Mononuclear cell (primary cell): Measurements from ENCODE around the gene IDUA. TPM values are rescaled to one million over a fixed set of nuclear protein-coding genes. Genes with fewer than 3 reads are reported as not detected.

Experiments used
- H3K27me3 ChIP-seq: 2 replicates; pipeline ENCODE4 v1.6.0; 2011; ENCODE audit warnings: low read length, control low read depth; ENCODE audit not compliant: insufficient read depth
- H3K4me1 ChIP-seq: 2 replicates; pipeline ENCODE4 v1.5.1; 2011; ENCODE audit warnings: mild to moderate bottlenecking, low read length, control low read depth; ENCODE audit not compliant: insufficient read depth
- H3K4me3 ChIP-seq: 2 replicates; pipeline ENCODE4 v1.5.1; 2011; ENCODE audit warnings: mild to moderate bottlenecking, low read length, moderate library complexity
- H3K9me3 ChIP-seq: 2 replicates; pipeline ENCODE4 v1.5.1; 2011; ENCODE audit warnings: low read depth, mild to moderate bottlenecking, control low read depth, low read length
- total RNA-seq: library from RNA; depleted of rRNA; stranded (reverse); fragments of >200 nt; gene quantifications from one replicate; pipeline ENCODE4 v1.2.3, GENCODE V29; 2012

IDUA gene
- total RNA-seq, 1 donor: 8.5 TPM

DNA sequence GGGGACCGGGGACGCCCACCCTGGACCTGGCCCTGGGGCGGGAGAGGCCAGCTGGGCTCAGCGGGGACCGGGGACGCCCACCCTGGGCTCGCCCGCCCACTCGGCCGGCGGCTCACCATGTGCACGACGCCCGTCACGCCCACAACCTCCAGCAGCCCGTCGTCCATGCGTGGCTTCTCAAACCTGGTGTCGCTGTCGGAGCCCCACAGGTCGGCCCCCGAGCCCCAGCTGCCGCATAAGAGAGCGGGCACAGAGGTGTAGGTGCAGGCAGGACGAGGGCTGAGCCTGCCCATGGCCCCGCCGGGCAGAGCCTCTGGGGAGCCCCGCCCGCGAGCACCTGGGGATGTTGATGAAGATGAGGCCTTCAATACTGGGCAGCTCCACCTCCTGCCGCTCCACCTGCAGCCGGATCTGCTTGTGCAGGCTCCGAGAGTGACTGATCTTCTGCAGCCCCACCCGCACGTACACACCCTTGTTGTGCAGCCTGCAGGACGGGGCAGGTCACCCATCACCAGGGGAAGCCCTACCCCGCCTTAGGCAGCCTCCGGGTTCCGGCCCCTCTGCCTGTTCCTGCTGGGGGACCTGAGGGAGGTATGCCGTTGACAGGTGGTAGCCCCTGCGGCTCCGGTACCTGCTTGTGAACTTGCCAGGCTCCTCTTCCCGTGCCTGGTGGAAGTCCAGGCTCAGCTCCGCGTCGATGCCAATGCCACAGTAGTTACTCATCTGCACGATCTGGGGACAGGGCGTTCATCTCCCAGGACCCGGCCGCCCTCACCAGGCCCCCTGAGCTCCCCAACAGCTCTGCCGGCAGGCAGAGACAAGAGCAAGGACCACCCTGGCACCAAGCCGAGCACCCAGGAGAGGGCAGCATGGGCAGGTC lies 25.3 kb upstream of the IDUA start:
- no peak overlapping the region for H3K4me3 ChIP-seq
- H3K9me3 ChIP-seq: no peaks in the 10 kb centered on the region
- no peaks in the 10 kb centered on the region for H3K4me1 ChIP-seq
- H3K27me3 ChIP-seq: no peaks in the 10 kb centered on the region

DNA sequence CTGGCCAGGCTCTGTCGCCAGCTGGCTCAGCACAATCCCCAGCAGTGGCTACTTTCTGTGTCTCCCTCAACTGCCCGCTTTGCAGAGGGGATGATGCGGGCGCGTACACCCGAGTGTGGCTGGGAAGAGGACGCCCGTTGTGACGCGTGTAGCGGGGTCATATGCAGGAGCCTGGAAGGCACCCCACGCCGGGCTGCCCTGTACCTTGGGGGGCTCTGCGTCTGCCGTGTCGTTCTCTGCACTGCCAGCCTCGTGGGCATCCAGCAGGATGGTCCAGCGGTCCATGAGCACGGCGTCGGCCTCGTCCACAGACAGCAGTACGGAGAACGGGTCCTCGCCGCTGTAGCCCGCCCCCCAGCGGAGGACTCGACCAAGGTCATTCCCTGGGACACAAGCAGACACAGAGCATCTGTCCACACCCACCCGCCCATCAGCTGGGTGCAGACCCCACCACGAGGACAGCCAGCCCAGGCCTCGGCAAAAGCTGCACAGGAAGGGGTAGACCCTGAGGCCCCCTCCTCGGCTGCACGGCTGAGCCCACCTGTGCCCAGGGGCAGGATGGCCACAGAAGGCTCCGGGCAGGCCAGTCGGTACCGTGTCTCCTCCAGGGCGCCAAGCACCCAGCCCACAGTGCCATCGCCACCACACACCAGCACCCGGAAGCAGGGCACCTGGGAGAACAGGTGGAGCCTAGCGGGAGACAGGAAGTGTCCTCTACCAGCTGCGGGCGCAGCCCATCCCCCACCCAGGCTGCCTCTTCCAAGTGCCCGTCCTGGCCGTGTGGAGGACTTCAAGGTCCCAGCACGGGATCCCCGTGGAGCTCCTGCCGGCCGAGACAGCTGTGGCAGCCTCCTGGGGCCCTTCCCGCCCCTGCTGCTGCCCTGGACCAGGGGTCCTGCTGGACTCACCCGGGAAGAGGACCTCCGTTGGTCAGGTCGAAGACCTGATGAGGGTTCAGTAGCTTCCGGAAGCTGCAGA lies 24.3 kb upstream of the IDUA start:
- no peak overlapping the region for H3K4me3 ChIP-seq
- H3K27me3 ChIP-seq: no peaks in the 10 kb centered on the region
- H3K9me3 ChIP-seq: no peaks in the 10 kb centered on the region
- H3K4me1 ChIP-seq: no peaks in the 10 kb centered on the region

DNA sequence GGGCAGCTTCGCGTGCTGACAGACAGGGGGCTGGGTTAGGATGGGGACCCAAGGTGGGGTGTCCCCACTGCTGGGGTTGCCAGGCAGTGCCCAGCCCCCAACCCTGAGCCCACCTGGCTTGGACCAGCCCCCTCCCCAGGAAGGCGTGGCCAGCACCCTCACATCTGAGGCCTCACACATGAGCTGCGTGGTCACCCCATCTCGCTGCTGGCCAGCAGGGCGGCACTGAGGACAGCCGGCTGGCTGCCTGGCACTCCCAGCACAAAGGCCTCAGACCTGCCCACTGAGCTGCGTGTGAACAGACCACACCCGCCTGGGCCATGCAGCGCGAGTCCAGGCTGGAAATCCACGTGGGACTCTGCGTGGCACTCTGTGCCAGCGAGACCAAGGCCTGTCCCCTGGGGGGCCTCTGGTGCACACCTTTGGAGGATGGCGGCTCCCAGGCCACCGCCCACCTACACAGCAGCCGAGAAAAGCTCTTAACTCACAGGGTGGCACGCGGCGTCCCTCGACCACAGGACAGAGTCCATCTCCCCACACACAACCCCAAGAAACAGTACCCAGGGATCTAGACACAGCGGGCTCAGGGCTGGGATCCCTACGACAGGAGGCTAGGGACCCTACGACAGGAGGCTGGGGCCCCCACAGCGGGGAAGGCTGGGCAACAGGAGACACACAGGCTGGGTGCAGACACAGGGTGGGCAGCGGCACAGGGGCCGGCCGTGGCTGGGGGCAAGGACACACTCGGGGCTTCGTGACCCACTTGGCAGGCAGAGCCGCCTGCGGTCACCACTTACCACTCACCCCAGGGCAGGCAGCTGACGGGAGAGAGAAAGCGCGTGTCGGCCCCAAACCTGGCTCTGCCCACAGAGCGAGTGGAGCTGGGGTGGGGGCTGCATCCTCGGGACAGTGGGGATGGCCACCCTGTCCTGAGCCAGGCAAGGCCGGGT lies 23.3 kb upstream of the IDUA start:
- H3K9me3 ChIP-seq: no peaks in the 10 kb centered on the region
- H3K4me3 ChIP-seq: no peak overlapping the region
- H3K4me1 ChIP-seq: peaks cover 4% of the 10 kb centered on the region
- no peaks in the 10 kb centered on the region for H3K27me3 ChIP-seq

DNA sequence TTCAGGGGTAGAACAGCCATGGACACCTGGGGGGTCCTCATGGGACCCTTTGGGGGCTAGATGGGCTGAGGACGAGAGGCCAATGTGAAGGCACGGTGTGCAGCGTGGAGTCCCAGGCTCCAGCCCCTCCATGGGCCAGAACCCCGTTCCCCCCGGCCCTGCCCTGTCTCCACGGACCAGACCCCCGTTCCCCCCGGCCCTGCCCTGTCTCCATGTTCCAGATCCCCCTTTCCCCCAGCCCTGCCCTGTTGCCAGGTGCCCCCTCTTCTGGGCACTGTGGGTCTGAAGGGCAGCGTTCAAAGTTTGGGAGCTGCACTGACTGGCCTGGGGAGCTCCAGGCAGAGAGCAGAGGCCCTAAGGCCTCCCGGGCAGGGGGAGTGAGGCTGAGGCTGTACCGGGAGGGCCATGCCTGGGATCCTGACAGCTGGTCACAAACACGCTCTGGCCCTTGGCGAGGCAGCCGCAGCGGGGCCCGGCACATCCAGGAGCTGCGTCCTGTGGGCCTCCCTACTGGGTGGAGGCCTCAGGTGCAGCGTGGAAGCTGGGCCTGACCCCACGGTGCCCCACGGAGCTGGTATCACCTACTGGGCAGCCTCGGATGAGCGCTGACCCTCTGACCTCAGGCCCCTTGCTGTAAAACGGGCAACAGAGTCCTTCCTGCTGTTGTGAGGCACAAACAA lies 22.4 kb upstream of the IDUA start:
- Histone ChIP-seq H3K4me1 (peaks cover 5% of the 10 kb centered on the region), H3K9me3 (no peaks in the 10 kb centered on the region), H3K4me3 (no peak overlapping the region), H3K27me3 (no peaks in the 10 kb centered on the region)

DNA sequence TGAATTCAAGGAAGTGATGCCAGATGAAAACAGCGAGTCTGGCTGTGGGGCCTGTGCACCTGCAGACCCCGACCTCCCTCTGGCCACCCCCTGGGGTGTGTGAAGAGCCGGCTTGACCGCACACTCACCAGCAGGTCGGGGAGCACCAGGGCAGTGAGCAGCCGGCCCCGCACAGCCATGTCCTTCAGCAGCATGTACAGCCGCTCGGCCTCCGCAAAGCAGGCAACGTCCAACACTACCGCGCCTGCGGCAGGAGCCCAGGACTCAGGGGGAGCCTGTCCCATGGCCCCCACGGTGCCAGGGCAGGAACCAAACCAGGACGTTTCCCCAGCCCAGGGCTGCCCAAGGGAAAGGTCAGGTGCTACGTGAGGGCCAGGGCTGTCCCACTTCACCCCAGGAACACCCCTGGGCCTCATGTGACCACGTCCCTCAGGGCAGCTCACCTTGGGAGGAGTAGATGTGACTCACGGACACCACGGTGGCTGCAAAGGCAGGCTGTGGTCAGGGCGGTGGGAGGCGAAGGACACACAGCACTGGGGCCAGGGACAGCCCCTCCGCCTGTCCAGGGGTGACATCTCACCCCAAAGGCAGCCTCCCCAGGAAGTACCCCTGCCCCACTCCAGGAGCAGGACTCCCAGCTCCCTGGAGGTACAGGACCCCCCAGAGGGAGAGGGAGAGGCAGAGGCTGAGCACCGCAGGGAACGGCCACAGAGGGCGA lies 21.6 kb upstream of the IDUA start:
- no peaks in the 10 kb centered on the region for H3K9me3 ChIP-seq
- H3K27me3 ChIP-seq: no peaks in the 10 kb centered on the region
- H3K4me3 ChIP-seq: no peak overlapping the region
- peaks cover 10% of the 10 kb centered on the region for H3K4me1 ChIP-seq

DNA sequence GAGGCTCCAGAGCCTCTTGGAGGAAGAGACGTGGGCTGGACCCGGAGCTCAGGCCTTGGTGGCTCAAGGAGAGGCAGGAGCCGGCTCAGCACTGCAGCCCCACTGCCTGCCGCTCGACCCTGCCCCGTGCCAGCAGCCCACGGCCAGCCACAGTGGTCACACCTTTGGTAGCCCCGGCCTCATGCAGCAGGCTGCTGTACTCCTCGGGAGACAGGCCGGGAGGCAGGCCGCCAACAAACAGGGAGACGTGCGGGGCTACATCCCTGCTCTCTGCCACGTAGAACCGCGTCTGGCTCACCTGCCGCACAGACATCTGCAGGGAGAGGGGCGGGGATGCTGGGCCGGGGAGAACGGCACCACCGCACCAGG lies 21.1 kb upstream of the IDUA start:
- no peaks in the 10 kb centered on the region for H3K9me3 ChIP-seq
- H3K4me3 ChIP-seq: no peak overlapping the region
- no peaks in the 10 kb centered on the region for H3K27me3 ChIP-seq
- H3K4me1 ChIP-seq: peaks cover 16% of the 10 kb centered on the region

DNA sequence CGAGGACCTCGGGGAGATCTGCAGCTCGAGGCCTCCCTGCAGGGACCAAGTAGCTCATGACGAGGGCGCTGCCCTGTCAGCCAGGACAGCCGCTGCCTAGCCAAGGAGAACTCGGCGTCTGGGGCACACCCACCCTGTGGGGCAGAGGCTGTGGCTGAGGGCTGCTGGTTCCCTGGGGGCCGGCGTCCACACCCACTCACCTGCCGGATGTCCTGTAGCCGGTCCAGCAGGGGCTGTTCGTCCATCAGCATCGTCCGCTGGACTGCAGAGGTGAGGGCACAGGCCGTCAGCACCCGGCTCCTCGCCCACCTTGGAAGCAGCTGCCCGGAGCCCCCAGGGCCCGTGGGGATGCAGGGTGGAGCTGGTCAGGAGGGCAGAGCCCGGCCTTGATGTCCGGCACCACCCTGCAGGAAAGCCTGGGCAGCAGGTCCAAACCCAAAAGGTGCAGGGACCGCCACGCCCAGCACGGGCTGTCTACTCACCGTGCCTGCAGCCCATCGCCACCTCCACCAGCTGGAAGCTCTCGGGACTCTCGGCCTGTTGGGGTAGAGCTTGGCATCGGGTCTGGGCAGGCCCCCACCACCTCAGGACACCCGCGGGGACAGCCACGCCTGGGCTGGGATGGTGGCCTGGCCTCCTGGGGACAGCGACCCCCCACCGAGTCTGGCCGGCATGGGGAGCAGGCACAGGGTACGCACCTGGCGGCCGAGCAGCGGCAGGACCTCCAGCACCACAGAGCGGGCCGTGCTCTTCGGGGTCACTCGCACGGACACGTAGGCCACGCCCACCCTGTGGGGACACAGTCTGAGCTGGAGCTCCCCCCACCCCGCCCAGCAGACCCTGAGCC lies 20.4 kb upstream of the IDUA start:
- Histone ChIP-seq H3K9me3 (no peaks in the 10 kb centered on the region), H3K4me1 (peaks cover 23% of the 10 kb centered on the region), H3K4me3 (no peak overlapping the region), H3K27me3 (no peaks in the 10 kb centered on the region)

DNA sequence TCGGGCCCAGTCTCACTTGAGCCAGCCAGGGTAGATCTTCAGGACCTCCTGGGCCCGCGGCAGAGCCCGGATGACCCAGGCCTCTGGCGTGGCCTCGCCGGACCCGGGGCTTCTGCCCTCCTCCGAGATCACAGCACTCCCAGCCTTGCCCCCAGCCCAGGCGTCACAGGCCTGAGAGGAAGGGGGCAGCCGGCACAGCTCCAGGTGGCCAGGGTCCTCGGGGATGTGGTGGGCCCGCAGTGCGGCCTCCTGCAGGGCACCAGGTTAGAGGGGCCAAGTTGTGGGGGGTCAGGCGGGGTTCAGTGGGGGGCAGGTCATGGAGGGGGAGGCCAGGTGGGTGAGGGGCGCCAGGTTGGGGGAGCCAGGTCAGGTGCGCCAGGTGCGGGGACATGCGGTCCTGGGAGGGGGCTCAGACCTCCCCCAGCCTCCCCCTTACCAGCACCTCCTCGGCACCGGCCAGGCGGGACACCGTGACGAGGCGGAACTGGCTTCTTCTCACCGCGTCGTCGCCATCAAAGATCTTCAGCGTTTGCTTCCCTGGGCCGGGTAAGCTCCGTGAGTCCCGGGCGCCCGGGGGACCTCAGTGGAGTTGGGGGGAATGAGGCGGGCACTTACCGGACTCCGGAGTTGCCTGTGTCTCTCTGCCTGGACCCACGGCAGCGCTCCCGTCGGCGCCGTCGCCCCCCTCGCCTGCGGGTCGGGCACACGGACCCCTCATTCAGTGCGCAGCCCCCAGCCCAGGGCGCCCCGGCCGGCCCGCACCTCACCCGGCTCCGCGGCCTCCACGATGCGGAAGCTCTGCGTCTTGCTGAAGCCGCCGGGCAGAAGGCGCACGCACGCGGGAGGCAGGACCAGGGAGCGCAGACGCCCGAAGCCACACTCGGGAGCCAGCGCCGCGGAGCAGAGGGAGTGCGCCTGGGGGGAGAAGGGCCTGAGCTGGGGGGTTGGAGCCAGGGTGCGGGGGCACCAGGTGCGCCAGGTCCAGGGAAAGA lies 19.4 kb upstream of the IDUA start:
- H3K4me1 ChIP-seq: peaks cover 32% of the 10 kb centered on the region
- H3K9me3 ChIP-seq: no peaks in the 10 kb centered on the region
- H3K4me3 ChIP-seq: no peak overlapping the region
- H3K27me3 ChIP-seq: no peaks in the 10 kb centered on the region

DNA sequence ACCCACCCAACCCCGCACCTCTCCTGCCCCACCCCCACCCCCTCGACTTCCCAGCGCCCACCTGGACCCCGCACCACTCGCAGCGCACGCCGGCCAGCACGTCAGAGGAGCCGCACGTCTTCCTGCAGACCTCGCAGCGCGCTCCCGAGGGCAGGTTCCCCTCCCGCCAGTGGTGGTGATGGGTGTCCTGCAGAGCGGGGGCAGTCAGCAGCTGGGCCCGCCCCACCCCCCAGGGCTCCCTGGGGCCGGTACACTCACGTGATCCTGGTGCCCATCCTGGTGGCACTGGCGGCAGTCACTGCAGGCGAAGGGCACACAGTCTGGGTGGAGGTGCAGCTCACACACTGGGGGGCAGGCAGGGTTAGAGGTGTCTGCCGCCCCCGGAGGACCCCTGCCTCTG lies 18.6 kb upstream of the IDUA start:
- Histone ChIP-seq H3K4me3 (no peak overlapping the region), H3K4me1 (peaks cover 37% of the 10 kb centered on the region), H3K27me3 (no peaks in the 10 kb centered on the region), H3K9me3 (no peaks in the 10 kb centered on the region)

DNA sequence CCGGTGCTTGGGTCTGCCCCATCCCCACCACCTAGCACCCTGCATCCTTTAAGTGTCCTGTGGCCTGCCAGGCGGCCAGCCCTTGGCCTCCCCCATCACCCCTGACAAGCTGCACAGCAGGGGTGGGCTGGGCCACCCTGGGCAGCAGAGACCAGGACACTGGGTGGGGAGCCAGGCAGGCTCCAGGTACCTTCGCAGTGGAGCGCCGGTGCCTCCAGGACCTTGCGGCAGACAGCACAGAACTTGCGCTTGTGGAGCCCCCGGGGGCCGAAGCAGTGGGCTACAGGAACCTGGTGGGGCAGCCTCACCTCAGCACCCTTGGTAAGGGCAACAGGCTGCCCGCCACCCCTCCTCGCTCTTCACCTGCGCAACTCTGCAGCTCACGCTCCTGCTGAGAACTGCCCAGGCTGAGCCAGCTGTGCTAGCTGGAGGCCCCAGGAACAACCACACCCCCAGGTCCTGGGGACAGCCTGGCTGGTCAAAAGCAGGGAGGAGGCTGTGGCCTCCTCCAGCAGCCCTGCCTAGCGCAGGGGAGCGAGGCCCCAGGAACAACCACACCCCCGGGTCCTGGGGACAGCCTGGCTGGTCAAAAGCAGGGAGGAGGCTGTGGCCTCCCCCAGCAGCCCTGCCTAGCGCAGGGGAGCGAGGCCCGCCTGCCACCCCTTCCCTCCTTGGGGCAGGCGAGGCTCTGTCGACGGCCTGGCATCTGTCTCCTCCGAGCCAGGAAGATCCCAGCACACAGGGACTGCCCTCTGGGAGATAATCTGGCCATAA lies 18.0 kb upstream of the IDUA start:
- Histone ChIP-seq H3K4me1 (peaks cover 39% of the 10 kb centered on the region), H3K4me3 (no peak overlapping the region), H3K9me3 (no peaks in the 10 kb centered on the region), H3K27me3 (no peaks in the 10 kb centered on the region)

DNA sequence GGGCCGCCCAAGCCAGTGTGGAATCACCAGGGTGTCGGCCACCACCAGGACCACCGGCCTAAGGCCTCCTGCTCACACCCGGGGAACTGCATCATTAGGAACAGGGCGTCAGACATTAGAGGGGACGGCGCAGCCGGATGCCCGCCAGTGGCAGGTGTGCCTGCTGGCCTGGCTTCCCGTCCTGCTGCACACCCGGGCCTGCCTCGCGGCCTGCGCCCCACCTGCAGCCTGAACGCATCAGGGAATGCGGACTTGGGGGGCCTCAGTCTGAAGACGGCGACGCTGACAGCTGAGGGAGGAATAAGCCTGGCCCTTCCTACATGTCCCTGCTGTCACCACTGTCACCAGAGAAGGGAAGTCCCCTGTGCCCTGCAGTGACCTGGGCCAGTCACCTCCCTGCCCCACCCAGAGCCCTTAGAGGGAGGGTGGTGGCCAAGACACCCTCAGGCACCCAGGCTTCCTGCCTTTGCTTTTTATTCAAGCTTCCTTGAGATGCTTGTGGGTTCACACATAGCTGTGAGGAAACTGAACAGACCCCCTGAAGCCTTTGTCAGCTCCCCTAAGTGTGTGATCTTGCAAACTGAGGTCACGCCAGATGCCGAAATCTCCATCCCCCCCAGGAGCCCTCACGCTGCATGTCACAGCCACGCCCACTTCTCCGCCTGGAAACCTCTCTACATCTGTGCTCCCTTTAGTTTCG lies 16.6 kb upstream of the IDUA start:
- no peak overlapping the region for H3K4me3 ChIP-seq
- peaks cover 44% of the 10 kb centered on the region for H3K4me1 ChIP-seq
- no peaks in the 10 kb centered on the region for H3K9me3 ChIP-seq

More for the DNA sequence above, 16.6 kb upstream of the IDUA start:
- no peaks in the 10 kb centered on the region for H3K27me3 ChIP-seq
